HepG2 (cell line): ENCODE results near the gene CLBA1. TPM values are rescaled to one million over a fixed set of nuclear protein-coding genes. Genes with fewer than 3 reads are reported as not detected.

ENCODE experiments used
- ARID5B ChIP-seq: IDR thresholded peaks from 2 replicates; pipeline ENCODE4 v1.4.0; 2020; ENCODE audit warnings: mild to moderate bottlenecking, missing genetic modification reagents
- BORCS8-MEF2B ChIP-seq: sonication (generic); formaldehyde crosslinking; IDR thresholded peaks from 2 replicates; pipeline ENCODE4 v1.8.0; 2022; ENCODE audit warnings: mild to moderate bottlenecking, missing genetic modification reagents
- GRHL1 ChIP-seq: sonication (generic); formaldehyde crosslinking; conservative IDR thresholded peaks from 2 replicates; pipeline ENCODE4 v1.8.0; 2022; ENCODE audit warnings: missing genetic modification reagents
- HMG20B ChIP-seq: conservative IDR thresholded peaks from 2 replicates; pipeline ENCODE4 v1.6.1; 2016; ENCODE audit warnings: missing genetic modification reagents, missing compliant biosample characterization
- KIAA2018 ChIP-seq: sonication (generic); formaldehyde crosslinking; IDR thresholded peaks from 2 replicates; pipeline ENCODE4 v1.5.0; 2020; ENCODE audit warnings: mild to moderate bottlenecking, missing genetic modification reagents, borderline replicate concordance
- NR2F6 ChIP-seq, 2 experiments: IDR thresholded peaks; 2 replicates each; pipeline ENCODE4 v1.6.1; 2016; ENCODE audit warnings: antibody characterized with exemption in 1 of 2, mild to moderate bottlenecking in 1 of 2
- SMC3 ChIP-seq: IDR thresholded peaks from 2 replicates; pipeline ENCODE4 v1.6.1; 2011; ENCODE audit warnings: low read length, improper control_type of control experiment
- SNAI1 ChIP-seq: sonication (generic); formaldehyde crosslinking; IDR thresholded peaks from 2 replicates; pipeline ENCODE4 v1.5.0; 2020; ENCODE audit warnings: mild to moderate bottlenecking, missing genetic modification reagents, borderline replicate concordance
- SP4 ChIP-seq: sonication (generic); formaldehyde crosslinking; IDR thresholded peaks from 2 replicates; pipeline ENCODE4 v1.8.1; 2023; ENCODE audit warnings: mild to moderate bottlenecking, missing genetic modification reagents
- SRSF9 ChIP-seq: fragments of 200-400 bp; formaldehyde crosslinking; IDR thresholded peaks from 2 replicates; pipeline ENCODE4 v1.6.1; 2018; ENCODE audit warnings: borderline replicate concordance, mild to moderate bottlenecking, low read depth, low read length; ENCODE audit not compliant: insufficient read depth, poor library complexity, severe bottlenecking
- ZKSCAN8 ChIP-seq: IDR thresholded peaks from 2 replicates; pipeline ENCODE4 v1.6.1; 2016; ENCODE audit warnings: borderline replicate concordance, missing genetic modification reagents, missing compliant biosample characterization
- ZNF33B ChIP-seq: sonication (generic); formaldehyde crosslinking; IDR thresholded peaks from 2 replicates; pipeline ENCODE4 v1.5.1; 2020; ENCODE audit warnings: mild to moderate bottlenecking, missing genetic modification reagents
- polyA plus RNA-seq, 8 experiments: library from polyadenylated mRNA; depleted of rRNA in 3 of 8; stranded (reverse) in 7 of 8; unstranded in 1 of 8; fragments of >200 nt; fragmentation: Illumina TruSeq in 4 of 8; extraction: Trizol in 4 of 8; gene quantifications; 2 replicates each; pipeline versions ENCODE4 v1.2.1 to v1.2.3, GENCODE V29; 2011 to 2016; ENCODE audit warnings: low read depth in 4 of 8, missing spikeins in 1 of 8, mixed read lengths in 1 of 8; ENCODE audit not compliant: insufficient read depth in 1 of 8
- total RNA-seq, 5 experiments: library from RNA; depleted of rRNA; stranded (reverse); fragments of >200 nt; fragmentation: Illumina TruSeq; extraction: Trizol; gene quantifications; 2 replicates each; pipeline ENCODE4 v1.2.3, GENCODE V29; 2016; ENCODE audit warnings: low read depth in 1 of 5

The CLBA1 gene
- total and polyA plus RNA-seq, 2 of the 13 experiments (the other 11 are each of a cell fraction or from before 2014, with no cell fraction given), result 1.2 to 1.4 TPM

- no peak for TF ChIP-seq ARID5B (CRISPR knock-in tag)
- TF ChIP-seq BORCS8-MEF2B, result no peak; the same call in 1 of the 2 replicates
- TF ChIP-seq NR2F6 (IDR thresholded peaks at IDR 0.05), result no peak
- TF ChIP-seq NR2F6 (CRISPR knock-in tag; IDR thresholded peaks at IDR 0.05), result 0 out of 2 replicates have a peak, but pooled peaks have one; percentile 36
- TF ChIP-seq ZKSCAN8, result no peak
- no peak for TF ChIP-seq SNAI1 (CRISPR knock-in tag)
- peak; percentile 55; the same call in 1 of the 2 replicates for TF ChIP-seq SMC3
- TF ChIP-seq KIAA2018 (CRISPR knock-in tag), result no peak
- no peak for TF ChIP-seq SRSF9
- no peak for TF ChIP-seq SP4 (CRISPR knock-in tag)
- no peak for TF ChIP-seq GRHL1
- peak; percentile 66; the same call in 1 of the 2 replicates for TF ChIP-seq ZNF33B (CRISPR knock-in tag)
- no peak for TF ChIP-seq HMG20B (CRISPR knock-in tag)
Measured at GRCh38 chr14:104976198-104977007, 9.2 kb upstream of the CLBA1 start (continued).
